GM12892 (cell line): ENCODE results near the gene TPPP2.

Source experiments
- DNase-seq: peaks from one replicate; pipeline ENCODE4 v3.0.0; 2011; ENCODE audit not compliant: insufficient read length
- FAIRE-seq: peaks from 2 replicates; lab custom pipeline; 2011; peaks lifted over from hg19 to GRCh38; lab: Jason Lieb, UNC
- POLR2A ChIP-seq: IDR thresholded peaks from 2 replicates; pipeline ENCODE4 v1.6.1; 2011; ENCODE audit warnings: low read depth, low read length, control low read depth
- POLR2AphosphoS5 ChIP-seq: IDR thresholded peaks from 2 replicates; pipeline ENCODE4 v1.6.1; 2011; ENCODE audit warnings: low read depth, low read length, control low read depth
- TAF1 ChIP-seq: IDR thresholded peaks from 2 replicates; pipeline ENCODE4 v1.6.1; 2011; ENCODE audit warnings: low read depth, mild to moderate bottlenecking, control low read depth, low read length, borderline replicate concordance

TPPP2 gene

DNA sequence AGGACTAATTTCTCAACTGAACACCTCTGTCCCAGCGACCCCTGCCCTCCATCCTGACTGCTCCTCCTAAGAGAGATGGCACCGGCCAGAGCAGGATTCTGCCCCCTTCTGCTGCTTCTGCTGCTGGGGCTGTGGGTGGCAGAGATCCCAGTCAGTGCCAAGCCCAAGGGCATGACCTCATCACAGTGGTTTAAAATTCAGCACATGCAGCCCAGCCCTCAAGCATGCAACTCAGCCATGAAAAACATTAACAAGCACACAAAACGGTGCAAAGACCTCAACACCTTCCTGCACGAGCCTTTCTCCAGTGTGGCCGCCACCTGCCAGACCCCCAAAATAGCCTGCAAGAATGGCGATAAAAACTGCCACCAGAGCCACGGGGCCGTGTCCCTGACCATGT lies 12.9 kb downstream of the TPPP2 start:
- FAIRE-seq = no peak
- DNase-seq = no peak
- TF ChIP-seq POLR2A = no peak
- TF ChIP-seq POLR2AphosphoS5 = no peak
- no peak for TF ChIP-seq TAF1

DNA sequence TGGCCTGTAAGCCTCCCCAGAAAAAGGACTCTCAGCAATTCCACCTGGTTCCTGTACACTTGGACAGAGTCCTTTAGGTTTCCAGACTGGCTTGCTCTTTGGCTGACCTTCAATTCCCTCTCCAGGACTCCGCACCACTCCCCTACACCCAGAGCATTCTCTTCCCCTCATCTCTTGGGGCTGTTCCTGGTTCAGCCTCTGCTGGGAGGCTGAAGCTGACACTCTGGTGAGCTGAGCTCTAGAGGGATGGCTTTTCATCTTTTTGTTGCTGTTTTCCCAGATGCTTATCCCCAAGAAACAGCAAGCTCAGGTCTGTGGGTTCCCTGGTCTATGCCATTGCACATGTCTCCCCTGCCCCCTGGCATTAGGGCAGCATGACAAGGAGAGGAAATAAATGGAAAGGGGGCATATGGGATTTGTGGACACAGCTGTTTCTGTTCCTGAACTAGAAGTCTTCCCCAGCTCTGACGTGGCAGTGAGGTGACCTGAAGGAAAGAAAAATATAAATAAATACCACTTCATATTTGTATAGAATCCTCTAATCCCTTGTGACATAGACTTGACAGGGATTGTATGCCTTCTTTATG lies 13.5 kb downstream of the TPPP2 start:
- FAIRE-seq (no peak), DNase-seq (no peak)
- TF ChIP-seq POLR2AphosphoS5 = no peak
- TF ChIP-seq POLR2A = no peak

DNA sequence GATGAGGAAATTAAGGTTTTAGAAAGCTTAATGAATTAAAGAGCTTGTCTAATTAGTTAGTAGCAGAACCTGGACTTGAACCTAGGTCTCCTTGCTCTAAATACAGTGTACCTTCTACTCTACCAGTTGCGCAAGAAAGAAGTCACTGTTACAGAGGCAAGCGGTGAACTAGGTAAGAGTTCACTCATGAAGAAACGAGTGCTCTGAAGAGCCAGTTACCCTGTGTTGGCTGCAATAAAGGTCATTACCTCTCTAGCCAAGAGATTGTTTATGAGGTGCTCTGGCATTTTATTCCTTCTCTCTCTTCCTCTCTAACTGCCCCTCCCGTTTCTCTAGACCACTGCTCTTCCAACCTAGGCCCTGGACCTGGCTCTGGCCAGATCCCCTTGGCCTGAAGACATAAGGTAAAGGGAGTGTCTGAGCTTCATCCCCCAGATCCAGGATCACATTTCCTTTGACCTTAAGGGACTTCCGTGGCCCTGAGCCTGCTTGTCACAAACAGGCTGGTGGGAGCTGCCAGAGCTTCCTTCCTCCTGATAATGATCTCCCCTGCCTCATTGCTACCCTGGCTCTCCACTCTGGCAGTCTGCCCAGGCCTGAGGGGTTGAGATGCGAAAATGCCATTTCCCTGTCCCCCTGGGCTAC lies 14.1 kb downstream of the TPPP2 start:
- FAIRE-seq = no peak
- DNase-seq = no peak
- no peak for TF ChIP-seq POLR2AphosphoS5
- TF ChIP-seq POLR2A = no peak
- no peak for TF ChIP-seq TAF1

DNA sequence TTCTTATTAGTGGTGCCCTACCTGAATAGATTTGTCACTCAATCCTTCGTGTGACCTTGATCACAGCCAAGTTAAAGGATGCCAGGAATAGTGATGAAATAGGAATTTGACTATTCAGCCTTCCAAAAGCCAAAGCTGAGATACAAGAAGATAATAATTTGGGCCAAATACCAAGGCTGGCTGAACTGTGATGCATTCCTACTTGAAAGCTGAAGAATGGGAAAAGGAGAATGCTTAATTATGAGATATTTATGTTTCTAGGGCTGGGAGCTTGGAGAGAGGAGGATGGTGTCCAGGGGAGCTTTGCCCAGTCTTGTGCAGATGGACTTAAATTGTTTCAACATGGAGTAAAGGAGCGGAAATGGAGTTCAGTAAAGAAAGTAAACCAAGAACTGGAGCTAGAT lies 17.4 kb downstream of the TPPP2 start:
- TF ChIP-seq POLR2A (no peak), POLR2AphosphoS5 (no peak), TAF1 (no peak)
- DNase-seq (no peak), FAIRE-seq (no peak)

DNA sequence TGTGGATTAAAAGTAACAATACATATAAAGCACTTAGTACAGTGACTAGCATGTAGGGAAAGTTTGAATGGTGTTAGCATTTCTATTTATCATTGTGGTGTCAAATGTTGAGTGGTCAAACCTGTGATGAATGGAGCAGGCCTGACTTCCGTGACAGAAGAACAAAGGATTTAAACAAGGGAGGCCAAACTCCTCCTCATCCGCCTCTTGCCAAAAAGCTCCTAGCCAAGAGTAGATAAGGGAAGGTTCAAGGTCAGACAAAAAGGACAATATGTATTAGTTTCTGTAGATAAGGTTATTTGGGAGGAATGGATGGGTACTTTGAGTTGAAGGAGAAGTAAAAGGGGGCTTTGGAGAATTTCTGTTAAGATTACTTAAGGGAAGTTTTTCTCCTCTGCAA lies 18.6 kb downstream of the TPPP2 start:
- no peak for FAIRE-seq
- TF ChIP-seq POLR2A (no peak), TAF1 (no peak), POLR2AphosphoS5 (no peak)
- no peak for DNase-seq

DNA sequence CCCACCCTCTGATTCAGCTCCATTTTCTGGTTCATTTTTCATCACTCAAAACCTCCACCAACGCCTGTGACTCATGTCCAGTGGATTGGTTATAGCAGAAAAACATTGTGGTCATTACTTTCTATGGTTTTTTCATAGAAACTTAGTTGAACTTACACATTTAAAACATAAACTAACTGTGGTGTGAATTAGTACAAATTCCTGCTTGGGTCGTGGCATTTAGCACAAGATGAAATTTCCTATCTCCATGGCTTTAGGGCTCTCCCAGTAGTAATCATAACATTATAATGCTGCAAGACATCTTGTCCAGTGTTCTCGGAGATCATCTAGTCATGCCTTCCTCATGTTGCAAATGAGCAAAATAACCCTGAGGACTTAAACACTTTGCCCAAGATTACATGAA lies 19.3 kb downstream of the TPPP2 start:
- no peak for DNase-seq
- no peak for FAIRE-seq
- no peak for TF ChIP-seq TAF1
- no peak for TF ChIP-seq POLR2A
- no peak for TF ChIP-seq POLR2AphosphoS5

DNA sequence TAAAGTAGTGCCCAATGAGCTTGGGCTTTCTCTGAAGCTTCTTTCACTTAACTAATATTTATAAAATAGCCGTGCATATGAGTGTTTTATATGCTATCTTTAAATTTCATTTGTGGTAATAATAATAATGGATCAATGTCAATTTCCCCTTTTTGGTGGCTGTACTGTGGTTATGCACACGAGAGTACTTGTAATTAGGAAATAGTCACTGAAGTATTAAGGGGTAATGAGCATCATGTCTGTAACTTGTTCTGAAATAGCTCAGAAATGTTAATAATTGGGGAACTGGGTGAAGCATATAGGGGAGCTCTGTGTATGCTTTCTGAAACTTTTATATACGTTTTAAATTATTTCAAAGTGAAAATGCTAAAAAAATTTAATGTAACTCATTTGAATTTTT lies 20.6 kb downstream of the TPPP2 start:
- FAIRE-seq (no peak), DNase-seq (no peak)
- TF ChIP-seq TAF1 (no peak), POLR2A (no peak), POLR2AphosphoS5 (no peak)

DNA sequence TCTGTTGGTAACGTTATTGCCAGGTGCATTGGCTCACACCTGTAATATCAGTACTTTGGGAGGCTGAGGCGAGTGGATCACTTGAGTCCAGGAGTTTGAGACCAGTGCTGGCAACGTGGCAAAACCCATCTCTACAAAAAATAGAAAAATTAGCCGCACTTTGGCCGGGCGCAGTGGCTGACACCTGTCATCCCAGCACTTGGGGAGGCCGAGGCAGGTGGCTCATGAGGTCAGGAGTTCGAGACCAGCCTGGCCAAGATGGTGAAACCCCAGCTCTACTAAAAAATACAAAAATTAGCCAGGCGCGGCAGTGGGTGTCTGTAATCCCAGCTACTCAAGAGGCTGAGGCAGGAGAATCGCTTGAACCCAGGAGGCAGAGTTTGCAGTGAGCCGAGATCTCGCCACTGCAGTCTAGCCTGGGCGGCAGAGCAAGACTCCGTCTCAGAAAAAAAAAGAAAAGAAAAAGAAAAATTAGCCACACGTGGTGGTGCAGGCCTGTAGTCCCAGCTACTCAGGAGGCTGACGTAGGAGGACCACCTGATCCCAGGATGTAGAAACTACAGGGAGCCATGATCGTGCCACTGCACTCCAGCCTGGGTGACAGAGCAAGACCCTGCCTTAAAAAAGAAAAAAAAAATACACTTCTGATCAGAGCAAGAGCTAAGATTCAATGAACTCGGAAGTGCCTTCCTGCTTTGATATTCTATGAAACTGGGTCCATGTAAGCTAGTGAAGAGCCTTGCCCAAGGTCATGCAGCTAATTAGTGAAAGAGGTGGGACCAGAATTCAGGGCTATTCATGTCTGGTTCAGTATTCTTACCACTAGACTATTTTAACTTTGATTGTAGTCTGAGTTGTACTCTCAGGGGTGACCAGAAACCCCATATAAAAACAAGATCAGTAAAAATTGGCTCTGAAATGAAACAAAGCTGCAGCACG lies 23.4 kb downstream of the TPPP2 start:
- TF ChIP-seq POLR2A = no peak
- no peak for TF ChIP-seq TAF1
- FAIRE-seq = no peak
- DNase-seq = no peak

DNA sequence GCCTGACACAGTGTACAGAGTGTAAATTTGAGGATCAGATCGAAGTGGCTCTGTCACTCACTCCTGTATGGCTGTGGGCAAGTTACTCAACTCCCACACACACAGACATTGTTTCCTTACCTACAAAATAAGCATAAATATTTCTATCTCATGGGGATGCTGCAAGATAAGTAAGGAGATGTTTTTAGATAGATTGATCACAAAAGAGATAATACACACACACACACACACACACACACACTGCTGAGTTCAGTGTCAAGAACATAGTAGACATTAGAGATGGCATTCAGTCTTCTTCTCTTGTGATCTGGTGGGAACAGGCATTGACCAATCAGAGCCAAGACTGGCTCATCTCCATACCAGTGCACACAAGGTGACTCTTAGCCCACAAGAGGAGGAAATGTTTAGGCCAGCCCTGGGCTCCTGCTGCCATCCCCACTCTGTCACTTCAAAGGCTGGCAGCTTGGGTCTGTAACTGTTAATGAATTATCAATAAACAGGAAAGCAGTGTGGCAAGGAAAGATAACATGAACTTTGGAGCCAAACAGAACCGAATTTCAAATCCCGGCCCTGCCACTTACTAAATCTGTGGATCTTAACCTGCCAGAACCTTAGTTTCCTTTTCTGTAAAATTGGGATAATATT lies 24.2 kb downstream of the TPPP2 start:
- TF ChIP-seq POLR2A (no peak), TAF1 (no peak), POLR2AphosphoS5 (no peak)
- DNase-seq = no peak
- FAIRE-seq = no peak

DNA sequence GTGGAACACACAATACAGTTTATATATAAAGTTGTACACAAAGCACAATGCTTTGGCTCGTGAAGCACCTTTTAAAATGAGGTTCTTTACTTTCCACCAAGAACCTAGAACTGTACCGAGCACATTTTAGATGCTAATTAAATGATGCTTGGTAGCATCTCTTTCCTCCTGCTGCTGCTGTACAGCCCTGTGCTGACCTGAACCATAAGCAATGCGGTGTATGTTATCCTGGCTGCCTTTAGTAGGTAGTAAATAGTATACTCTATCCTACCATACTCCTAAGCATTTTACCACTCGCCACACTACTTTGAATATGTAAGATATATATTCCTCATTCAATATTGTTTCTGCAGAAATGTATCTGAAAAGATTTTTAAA lies 24.7 kb downstream of the TPPP2 start:
- FAIRE-seq (no peak), DNase-seq (no peak)
- TF ChIP-seq POLR2A (no peak), TAF1 (no peak), POLR2AphosphoS5 (no peak)

DNA sequence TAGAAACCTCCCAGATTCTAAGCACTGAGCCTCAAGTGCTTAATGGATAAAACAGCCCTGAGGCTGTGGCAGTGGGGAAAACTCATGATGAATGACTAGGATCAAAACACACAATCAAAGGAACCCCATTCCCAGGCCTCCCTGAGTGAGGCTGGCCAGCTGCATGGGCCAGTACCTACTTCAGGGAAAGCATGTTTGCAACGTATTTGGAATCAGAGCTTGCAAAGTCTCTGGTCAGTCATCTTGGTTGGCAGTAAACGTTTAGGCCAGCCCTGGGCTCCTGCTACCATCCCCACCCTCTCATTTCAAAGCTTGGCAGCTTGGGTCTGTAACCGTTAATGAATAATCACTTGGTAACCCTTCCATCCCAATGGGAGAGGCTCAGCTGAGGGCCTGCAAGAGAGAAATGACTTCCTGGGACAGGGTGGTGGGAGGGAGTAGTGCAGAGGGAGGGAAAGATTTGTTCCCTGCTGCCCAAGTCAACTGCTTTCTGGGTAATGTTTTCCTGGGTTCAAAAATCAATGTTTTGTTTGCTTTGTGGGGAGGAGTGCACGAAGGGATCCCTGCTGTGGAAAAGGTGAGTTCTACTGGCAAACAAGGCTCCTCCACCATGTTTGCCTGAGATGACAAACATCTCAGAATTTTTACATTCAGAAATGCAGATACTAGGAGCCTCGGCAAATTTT lies 25.6 kb downstream of the TPPP2 start:
- DNase-seq (no peak), FAIRE-seq (no peak)
- TF ChIP-seq POLR2AphosphoS5 (no peak), POLR2A (no peak), TAF1 (no peak)
